H1 (cell line): ENCODE measurements around the gene RGS21. TPM values are rescaled to one million over a fixed set of nuclear protein-coding genes. Genes with fewer than 3 reads are reported as not detected.

Experiments
- CTCF ChIA-PET: fragments of 300-600 bp; sonication (Branson Sonifier 250); formaldehyde crosslinking; loops from one replicate; lab custom pipeline; 2021; ENCODE audit not compliant: partially characterized antibody; lab: Charles Lee
- POLR2A ChIA-PET: fragments of 300-600 bp; sonication (Branson Sonifier 250); formaldehyde crosslinking; loops from one replicate; lab custom pipeline; 2021; ENCODE audit warnings: inconsistent platforms; ENCODE audit not compliant: partially characterized antibody; lab: Charles Lee
- DNase-seq, 2 experiments: peaks; one replicate each; pipeline versions ENCODE4 v3.0.0 to v3.0.0-alpha.2; 2010 to 2022; ENCODE audit warnings: low spot score in 2 of 2, low read depth in 1 of 2, mixed read lengths in 1 of 2
- FAIRE-seq: peaks from 2 replicates; lab custom pipeline; 2011; peaks lifted over from hg19 to GRCh38; lab: Jason Lieb, UNC
- H2AFZ ChIP-seq: 2 replicates; pipeline ENCODE4 v1.8.1; 2012; ENCODE audit warnings: low read length, inconsistent platforms
- H2AK5ac ChIP-seq: 2 replicates; pipeline ENCODE4 v1.6.1; 2013; ENCODE audit warnings: low read depth, low read length
- H2BK120ac ChIP-seq: replicated peaks from 2 replicates; pipeline ENCODE3; 2013; ENCODE audit warnings: low read depth, low read length, inconsistent platforms
- H2BK12ac ChIP-seq: 2 replicates; pipeline ENCODE4 v1.6.1; 2013; ENCODE audit warnings: low read depth, low read length
- H2BK15ac ChIP-seq: 2 replicates; pipeline ENCODE4 v1.6.1; 2013; ENCODE audit warnings: low read length
- H2BK20ac ChIP-seq: 2 replicates; pipeline ENCODE4 v1.6.1; 2013; ENCODE audit warnings: low read length
- H2BK5ac ChIP-seq: 2 replicates; pipeline ENCODE4 v1.6.1; 2013; ENCODE audit warnings: low read depth, low read length
- H3K14ac ChIP-seq: 2 replicates; pipeline ENCODE4 v1.6.1; 2013; ENCODE audit warnings: inconsistent platforms; ENCODE audit not compliant: insufficient read length
- H3K18ac ChIP-seq: 2 replicates; pipeline ENCODE4 v1.6.1; 2013; ENCODE audit warnings: low read length; ENCODE audit errors: extremely low read depth
- H3K23ac ChIP-seq: 2 replicates; pipeline ENCODE4 v1.6.1; 2013; ENCODE audit warnings: inconsistent platforms; ENCODE audit not compliant: insufficient read length
- H3K23me2 ChIP-seq: 2 replicates; pipeline ENCODE4 v1.6.1; 2013; ENCODE audit warnings: low read depth, low read length
- H3K27ac ChIP-seq: 2 replicates; pipeline ENCODE4 v1.6.1; 2011; ENCODE audit warnings: low read depth, low read length, inconsistent platforms
- H3K27me3 ChIP-seq, 4 experiments: replicated peaks in 1 of 4; 1 replicate in 1 of 4; 2 replicates in 3 of 4; pipeline versions ENCODE4 v1.6.1 to v1.8.1; 2011 to 2013; ENCODE audit warnings: low read length in 3 of 4, mild to moderate bottlenecking in 3 of 4, inconsistent platforms in 2 of 4, mixed read lengths in 2 of 4, moderate library complexity in 1 of 4; ENCODE audit not compliant: control insufficient read depth in 3 of 4, insufficient read depth in 3 of 4; ENCODE audit errors: extremely low read depth in 1 of 4
- H3K36me3 ChIP-seq, 4 experiments: 2 replicates each; pipeline versions ENCODE4 v1.6.1 to v1.8.1; 2011 to 2013; ENCODE audit warnings: mild to moderate bottlenecking in 4 of 4, low read length in 3 of 4, moderate library complexity in 2 of 4, control low read depth in 1 of 4, inconsistent platforms in 1 of 4; ENCODE audit not compliant: insufficient read depth in 4 of 4, control insufficient read depth in 2 of 4
- H3K4ac ChIP-seq: replicated peaks from 2 replicates; pipeline ENCODE3; 2013; ENCODE audit warnings: low read length, low read depth, mixed read lengths, inconsistent platforms; ENCODE audit not compliant: insufficient read length
- H3K4me1 ChIP-seq, 4 experiments: replicated peaks in 1 of 4; 1 replicate in 1 of 4; 2 replicates in 3 of 4; pipeline versions ENCODE4 v1.6.1 to v1.8.1; 2011 to 2013; ENCODE audit warnings: low read length in 3 of 4, inconsistent platforms in 2 of 4, mixed read lengths in 1 of 4; ENCODE audit not compliant: insufficient read depth in 4 of 4, control insufficient read depth in 3 of 4
- H3K4me2 ChIP-seq, 2 experiments: 2 replicates each; pipeline versions ENCODE4 v1.6.1 to v1.8.1; 2011 to 2013; ENCODE audit warnings: low read depth in 2 of 2, low read length in 2 of 2, control low read depth in 1 of 2, inconsistent platforms in 1 of 2, mild to moderate bottlenecking in 1 of 2; ENCODE audit not compliant: insufficient read depth in 1 of 2
- H3K4me3 ChIP-seq, 4 experiments: fragments of 200-600, 300-600 bp in 1 of 4; sonication (generic), shearing (Covaris generic), sonication (Bioruptor Twin) in 1 of 4; 2 replicates each; pipeline versions ENCODE4 v1.5.1 to v1.8.1; 2011 to 2016; ENCODE audit warnings: low read length in 4 of 4, low read depth in 3 of 4, control low read depth in 2 of 4, inconsistent platforms in 2 of 4, mild to moderate bottlenecking in 2 of 4, mixed read lengths in 1 of 4, moderate library complexity in 1 of 4; ENCODE audit not compliant: insufficient read depth in 2 of 4; ENCODE audit errors: extremely low read depth in 1 of 4
- H3K56ac ChIP-seq: replicated peaks from 2 replicates; pipeline ENCODE3; 2013; ENCODE audit warnings: low read depth, mild to moderate bottlenecking, mixed read lengths, low read length, inconsistent platforms; ENCODE audit not compliant: insufficient read length
- H3K79me1 ChIP-seq: 2 replicates; pipeline ENCODE4 v1.6.1; 2013; ENCODE audit warnings: low read depth, low read length, control low read depth
- H3K79me2 ChIP-seq, 2 experiments: 2 replicates each; pipeline versions ENCODE4 v1.6.1 to v1.8.1; 2012 to 2013; ENCODE audit warnings: low read length in 2 of 2, mild to moderate bottlenecking in 2 of 2, inconsistent platforms in 1 of 2; ENCODE audit not compliant: insufficient read depth in 2 of 2, control insufficient read depth in 1 of 2
- H3K9ac ChIP-seq, 4 experiments: replicated peaks in 1 of 4; 1 replicate in 1 of 4; 2 replicates in 3 of 4; pipeline versions ENCODE4 v1.6.1 to v1.8.1; 2011 to 2013; ENCODE audit warnings: low read depth in 3 of 4, low read length in 3 of 4, control low read depth in 2 of 4, mild to moderate bottlenecking in 2 of 4, moderate library complexity in 2 of 4, inconsistent platforms in 1 of 4; ENCODE audit errors: extremely low read depth in 1 of 4
- H3K9me3 ChIP-seq, 2 experiments: 2 replicates each; pipeline versions ENCODE4 v1.6.1 to v1.8.1; 2012 to 2013; ENCODE audit warnings: mild to moderate bottlenecking in 2 of 2, moderate library complexity in 2 of 2, control low read depth in 1 of 2, inconsistent platforms in 1 of 2, low read depth in 1 of 2, low read length in 1 of 2, mixed read lengths in 1 of 2; ENCODE audit not compliant: insufficient read depth in 2 of 2
- H4K20me1 ChIP-seq, 2 experiments: replicated peaks in 1 of 2; 2 replicates each; pipeline versions ENCODE3 to v1.8.1; 2011 to 2013; ENCODE audit warnings: inconsistent platforms in 2 of 2, low read length in 2 of 2, mild to moderate bottlenecking in 1 of 2; ENCODE audit not compliant: insufficient read depth in 2 of 2, control insufficient read depth in 1 of 2
- H4K5ac ChIP-seq: 2 replicates; pipeline ENCODE4 v1.6.1; 2013; ENCODE audit warnings: low read length, low read depth, mixed read lengths, inconsistent platforms; ENCODE audit not compliant: insufficient read length
- H4K8ac ChIP-seq: 2 replicates; pipeline ENCODE4 v1.8.0; 2013; ENCODE audit warnings: mild to moderate bottlenecking, moderate library complexity, low read length, inconsistent platforms; ENCODE audit not compliant: insufficient read depth; ENCODE audit errors: extremely low read depth
- H4K91ac ChIP-seq: replicated peaks from 2 replicates; pipeline ENCODE3; 2013; ENCODE audit warnings: low read length, mixed read lengths, inconsistent platforms; ENCODE audit not compliant: insufficient read length
- BACH1 ChIP-seq: IDR thresholded peaks from 2 replicates; pipeline ENCODE4 v1.6.1; 2012; ENCODE audit warnings: low read length, improper control_type of control experiment
- CHD2 ChIP-seq: IDR thresholded peaks from 2 replicates; pipeline ENCODE4 v1.6.1; 2012; ENCODE audit warnings: low read length, improper control_type of control experiment
- KDM1A ChIP-seq: fragments of 200-600, 300-600 bp; sonication (generic); IDR thresholded peaks from 2 replicates; pipeline ENCODE4 v1.7.1; 2016; ENCODE audit warnings: mild to moderate bottlenecking, low read length, borderline replicate concordance
- KDM4A ChIP-seq: IDR thresholded peaks from one replicate; pipeline ENCODE4 v1.7.1; 2012; ENCODE audit warnings: low read depth, mild to moderate bottlenecking, moderate library complexity, low read length, inconsistent platforms; ENCODE audit not compliant: severe bottlenecking
- NANOG ChIP-seq: IDR thresholded peaks from 2 replicates; pipeline ENCODE4 v1.6.1; 2011; ENCODE audit warnings: low read length, low read depth, mild to moderate bottlenecking, inconsistent platforms; ENCODE audit not compliant: insufficient read depth, poor library complexity, severe bottlenecking
- POLR2AphosphoS5 ChIP-seq: IDR thresholded peaks from 2 replicates; pipeline ENCODE4 v1.6.1; 2011; ENCODE audit warnings: low read depth, low read length
- RNF2 ChIP-seq: fragments of 200-900, 300-1000 bp; sonication (generic); IDR thresholded peaks from 2 replicates; pipeline ENCODE4 v1.7.1; 2016; ENCODE audit warnings: borderline replicate concordance, low read depth, mild to moderate bottlenecking, antibody characterized with exemption, low read length; ENCODE audit not compliant: poor library complexity, severe bottlenecking; ENCODE audit errors: missing control alignments
- TAF1 ChIP-seq: IDR thresholded peaks from 2 replicates; pipeline ENCODE4 v1.6.1; 2011; ENCODE audit warnings: mild to moderate bottlenecking, low read depth, low read length
- ZNF274 ChIP-seq: IDR thresholded peaks from 2 replicates; pipeline ENCODE4 v1.7.0; 2012; ENCODE audit warnings: low read length, borderline replicate concordance; ENCODE audit errors: extremely low read depth
- WGBS, 2 experiments: shearing (Covaris generic) in 1 of 2; methylation state at CpG; one replicate each; pipeline versions ENCODE4 v1.1.6 to v1.1.7; 2013 to 2015; ENCODE audit warnings: low lambda C conversion rate in 2 of 2, mixed read lengths in 2 of 2, inconsistent platforms in 1 of 2, low coverage in 1 of 2, missing lambda C conversion rate in 1 of 2; ENCODE audit not compliant: insufficient replicate concordance in 2 of 2, insufficient coverage in 1 of 2, insufficient read length in 1 of 2; ENCODE audit errors: extremely low coverage in 1 of 2, missing lambda C conversion rate in 1 of 2; 5-methylcytosine and 5-hydroxymethylcytosine counted together
- polyA plus RNA-seq, 7 experiments: library from polyadenylated mRNA; depleted of rRNA in 3 of 7; stranded (reverse) in 5 of 7; unstranded in 2 of 7; fragments of >200 nt in 5 of 7; fragments of 200-250 nt in 2 of 7; gene quantifications; 1 replicate in 5 of 7; 2 replicates in 1 of 7; 4 replicates in 1 of 7; pipeline versions ENCODE4 v1.2.1 to v1.2.3, GENCODE V29; 2011 to 2013; ENCODE audit warnings: missing spikeins in 2 of 7, mixed read lengths in 2 of 7
- total RNA-seq: library from RNA; stranded (reverse); fragmentation: NEBNext Ultra II Directional; extraction: Animal tissue kit (Norgen Biotek cat#: 25700); gene quantifications from 2 replicates; pipeline ENCODE4 v1.2.1, GENCODE V29; 2021

The RGS21 gene
- total and polyA plus RNA-seq, 2 of the 8 experiments (the other 6 are each of a cell fraction or from before 2014, with no cell fraction given): not detected

- Histone ChIP-seq H2BK5ac (no peak overlapping the region), H2BK15ac (no peak overlapping the region), H3K79me1 (no peaks in the 10 kb centered on the region), H2AK5ac (no peak overlapping the region), H2BK120ac (no peak overlapping the region), H3K56ac (no peak overlapping the region), H3K23ac (no peak overlapping the region), H4K91ac (no peak overlapping the region), H4K20me1 (no peaks in the 10 kb centered on the region), H3K27ac (no peak overlapping the region), H3K79me2 (no peaks in the 10 kb centered on the region), H4K8ac (no peak overlapping the region), H3K9ac (no peak overlapping the region), H2BK20ac (no peak overlapping the region)
- DNase-seq (no peak), FAIRE-seq (no peak)
- POLR2A ChIA-PET: no interaction called here
- TF ChIP-seq KDM4A: no peak
- no peak for TF ChIP-seq BACH1
- TF ChIP-seq NANOG: no peak
- TF ChIP-seq CHD2: no peak
- TF ChIP-seq RNF2: no peak
- no peak for TF ChIP-seq ZNF274
- no peak for TF ChIP-seq KDM1A
- no peak for TF ChIP-seq TAF1
- no peak for TF ChIP-seq POLR2AphosphoS5
- TF ChIP-seq, all 59 proteins: peak for 0
- Histone ChIP-seq H4K5ac (no peak overlapping the region), H3K4me3 (no peak overlapping the region), H3K9me3 (no peaks in the 10 kb centered on the region), H2AFZ (no peak overlapping the region), H3K27me3 (no peaks in the 10 kb centered on the region), H3K23me2 (no peaks in the 10 kb centered on the region), H3K36me3 (no peaks in the 10 kb centered on the region), H3K14ac (no peak overlapping the region), H3K4me2 (no peak overlapping the region), H3K18ac (no peak overlapping the region), H3K4ac (no peak overlapping the region), H3K4me1 (peaks cover 0 to 11% (median 0%) of the 10 kb centered on the region in 4 experiments; a peak in 1 of 7 replicates), H2BK12ac (no peak overlapping the region)
- WGBS, 2 experiments: 85% methylated on average over 2 of the region's 2 CpGs; no CpG with 5 or more reads in 1 of the 2 experiments
- CTCF ChIA-PET: no interaction called here
Measured at GRCh38 chr1:192375306-192375705, 58.5 kb downstream of the RGS21 start.
